ENCODE results near the gene SLC2A11.
"Not testable (repeated sequence)": the region's sequence is repeated elsewhere in the genome, so short reads cannot be mapped to it uniquely, and the experiment has no call there.

Gene SLC2A11

DNA sequence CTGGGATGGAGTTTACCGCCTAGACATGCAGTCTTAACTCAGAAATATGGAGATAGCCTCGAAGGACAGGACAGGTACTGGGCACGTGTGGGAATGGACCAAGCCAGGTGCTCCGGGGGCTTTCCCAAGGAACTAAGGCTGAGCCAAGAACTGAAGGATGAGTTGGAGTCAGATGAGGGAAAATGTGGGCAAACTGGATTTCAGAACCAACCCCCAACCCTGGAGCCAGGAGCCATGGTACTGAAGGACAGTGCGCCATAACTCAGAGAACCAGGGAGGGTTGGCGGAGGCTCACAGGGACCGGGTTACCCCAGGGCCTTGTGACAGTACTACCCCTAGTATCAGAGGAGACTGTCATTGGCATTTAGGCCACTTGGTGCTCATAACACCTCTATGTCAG, 34.1 kb downstream of the SLC2A11 start:
- DNase-seq (ENCODE audit: low read depth) = no peak

DNA sequence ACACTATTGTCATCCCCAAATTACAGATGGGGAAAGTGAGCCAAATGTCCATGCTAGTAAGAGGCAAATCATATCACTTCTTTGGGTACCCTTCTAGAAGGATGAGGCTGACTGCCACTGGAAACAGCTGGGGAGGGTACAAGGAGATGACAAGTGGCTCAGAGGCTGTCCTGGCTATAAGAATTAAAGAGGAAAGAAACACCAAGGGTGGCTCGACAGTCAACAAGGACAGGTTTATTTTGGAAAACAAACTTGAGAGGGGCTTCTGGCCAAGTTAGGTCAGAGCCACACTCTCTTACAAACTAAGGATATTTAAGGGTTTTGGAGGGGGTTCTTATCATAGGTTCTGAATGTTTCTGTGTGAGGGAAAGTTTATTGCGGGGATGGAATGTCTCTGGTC, 34.5 kb downstream of the SLC2A11 start:
- DNase-seq (ENCODE audit: low read depth) = no peak

DNA sequence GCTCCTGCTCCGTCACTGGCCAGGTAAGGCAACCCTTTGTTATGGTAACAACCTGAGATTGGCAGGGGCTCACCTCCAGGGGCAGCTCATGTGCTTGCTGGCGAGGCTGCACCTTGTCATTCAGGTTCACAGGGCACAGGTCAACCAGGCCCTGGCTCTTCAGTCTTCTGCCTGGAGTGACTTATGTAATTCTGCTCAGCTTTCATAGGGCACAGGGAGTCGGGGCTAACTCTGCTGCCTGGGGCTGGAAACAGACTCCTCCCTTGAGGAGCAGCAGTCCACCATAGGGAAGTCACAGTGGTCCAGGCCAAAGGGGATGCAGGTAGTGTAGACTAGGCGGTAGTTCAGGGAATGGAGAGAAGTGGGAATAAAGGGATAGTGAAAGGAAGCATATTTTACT, 35.0 kb downstream of the SLC2A11 start:
- no peak for DNase-seq (ENCODE audit: low read depth)

DNA sequence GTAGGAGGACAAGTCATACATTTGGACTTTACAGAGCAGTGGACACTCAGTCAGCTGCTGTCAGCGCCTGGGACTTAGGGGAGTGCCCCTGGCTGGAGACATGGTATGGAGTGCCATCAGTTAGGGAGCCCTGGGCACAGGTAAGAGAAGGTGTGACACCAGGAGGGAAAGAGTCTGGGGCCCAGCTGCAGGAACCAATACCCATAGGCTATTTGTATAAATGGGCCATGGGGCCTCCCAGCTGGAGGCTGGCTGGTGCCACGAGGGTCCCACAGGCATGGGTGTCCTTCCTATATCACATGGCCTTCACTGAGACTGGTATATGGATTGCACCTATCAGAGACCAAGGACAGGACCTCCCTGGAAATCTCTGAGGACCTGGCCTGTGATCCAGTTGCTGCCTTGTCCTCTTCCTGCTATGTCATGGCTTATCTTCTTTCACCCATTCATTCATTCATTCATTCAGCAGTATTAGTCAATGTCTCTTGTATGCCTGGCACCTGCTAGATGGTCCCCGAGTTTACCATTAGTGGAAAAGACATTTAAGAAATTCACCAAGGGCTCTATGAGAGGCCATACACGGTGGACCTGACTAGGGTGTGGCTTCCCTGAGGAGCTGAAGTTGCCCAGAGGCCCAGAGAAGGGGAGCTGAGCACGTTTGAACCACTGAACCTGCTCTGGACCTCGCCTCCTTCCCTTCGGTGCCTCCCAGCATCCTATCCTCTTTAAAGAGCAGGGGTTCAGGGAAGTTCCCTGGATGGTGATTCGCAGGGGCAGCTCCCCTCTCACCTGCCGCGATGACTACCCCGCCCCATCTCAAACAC, 35.7 kb downstream of the SLC2A11 start:
- no peak for DNase-seq (ENCODE audit: low read depth)

DNA sequence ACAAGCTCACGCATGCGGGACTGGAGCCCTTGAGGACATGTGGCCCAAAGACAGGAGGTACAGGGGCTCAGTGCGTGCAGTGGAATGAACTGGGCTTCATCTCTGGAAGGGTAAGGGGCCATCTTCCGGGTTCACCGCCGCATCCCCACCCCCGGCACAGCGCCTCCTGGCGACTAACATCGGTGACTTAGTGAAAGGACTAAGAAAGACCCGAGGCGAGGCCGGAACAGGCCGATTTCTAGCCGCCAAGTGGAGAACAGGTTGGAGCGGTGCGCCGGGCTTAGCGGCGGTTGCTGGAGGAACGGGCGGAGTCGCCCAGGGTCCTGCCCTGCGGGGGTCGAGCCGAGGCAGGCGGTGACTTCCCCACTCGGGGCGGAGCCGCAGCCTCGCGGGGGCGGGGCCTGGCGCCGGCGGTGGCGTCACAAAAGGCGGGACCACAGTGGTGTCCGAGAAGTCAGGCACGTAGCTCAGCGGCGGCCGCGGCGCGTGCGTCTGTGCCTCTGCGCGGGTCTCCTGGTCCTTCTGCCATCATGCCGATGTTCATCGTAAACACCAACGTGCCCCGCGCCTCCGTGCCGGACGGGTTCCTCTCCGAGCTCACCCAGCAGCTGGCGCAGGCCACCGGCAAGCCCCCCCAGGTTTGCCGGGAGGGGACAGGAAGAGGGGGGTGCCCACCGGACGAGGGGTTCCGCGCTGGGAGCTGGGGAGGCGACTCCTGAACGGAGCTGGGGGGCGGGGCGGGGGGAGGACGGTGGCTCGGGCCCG, 36.5 kb downstream of the SLC2A11 start, which contains the start of gene MIF:
TSS of gene MIF (plus strand) at position 439 of the 765 bp plus-strand sequence. CDS start at position 531, 92 bp downstream.
- peak; percentile 86 for DNase-seq (ENCODE audit: low read depth)

DNA sequence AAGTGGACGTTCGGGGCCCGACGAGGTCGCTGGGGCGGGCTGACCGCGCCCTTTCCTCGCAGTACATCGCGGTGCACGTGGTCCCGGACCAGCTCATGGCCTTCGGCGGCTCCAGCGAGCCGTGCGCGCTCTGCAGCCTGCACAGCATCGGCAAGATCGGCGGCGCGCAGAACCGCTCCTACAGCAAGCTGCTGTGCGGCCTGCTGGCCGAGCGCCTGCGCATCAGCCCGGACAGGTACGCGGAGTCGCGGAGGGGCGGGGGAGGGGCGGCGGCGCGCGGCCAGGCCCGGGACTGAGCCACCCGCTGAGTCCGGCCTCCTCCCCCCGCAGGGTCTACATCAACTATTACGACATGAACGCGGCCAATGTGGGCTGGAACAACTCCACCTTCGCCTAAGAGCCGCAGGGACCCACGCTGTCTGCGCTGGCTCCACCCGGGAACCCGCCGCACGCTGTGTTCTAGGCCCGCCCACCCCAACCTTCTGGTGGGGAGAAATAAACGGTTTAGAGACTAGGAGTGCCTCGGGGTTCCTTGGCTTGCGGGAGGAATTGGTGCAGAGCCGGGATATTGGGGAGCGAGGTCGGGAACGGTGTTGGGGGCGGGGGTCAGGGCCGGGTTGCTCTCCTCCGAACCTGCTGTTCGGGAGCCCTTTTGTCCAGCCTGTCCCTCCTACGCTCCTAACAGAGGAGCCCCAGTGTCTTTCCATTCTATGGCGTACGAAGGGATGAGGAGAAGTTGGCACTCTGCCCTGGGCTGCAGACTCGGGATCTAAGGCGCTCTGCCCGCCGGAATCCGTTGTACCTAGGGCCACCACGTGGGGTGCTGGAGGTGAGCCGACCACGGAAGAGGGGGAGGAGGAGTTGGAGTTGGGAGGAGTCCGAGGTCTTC, 37.3 kb downstream of the SLC2A11 start:
- peak; percentile 32 for DNase-seq (ENCODE audit: low read depth)

DNA sequence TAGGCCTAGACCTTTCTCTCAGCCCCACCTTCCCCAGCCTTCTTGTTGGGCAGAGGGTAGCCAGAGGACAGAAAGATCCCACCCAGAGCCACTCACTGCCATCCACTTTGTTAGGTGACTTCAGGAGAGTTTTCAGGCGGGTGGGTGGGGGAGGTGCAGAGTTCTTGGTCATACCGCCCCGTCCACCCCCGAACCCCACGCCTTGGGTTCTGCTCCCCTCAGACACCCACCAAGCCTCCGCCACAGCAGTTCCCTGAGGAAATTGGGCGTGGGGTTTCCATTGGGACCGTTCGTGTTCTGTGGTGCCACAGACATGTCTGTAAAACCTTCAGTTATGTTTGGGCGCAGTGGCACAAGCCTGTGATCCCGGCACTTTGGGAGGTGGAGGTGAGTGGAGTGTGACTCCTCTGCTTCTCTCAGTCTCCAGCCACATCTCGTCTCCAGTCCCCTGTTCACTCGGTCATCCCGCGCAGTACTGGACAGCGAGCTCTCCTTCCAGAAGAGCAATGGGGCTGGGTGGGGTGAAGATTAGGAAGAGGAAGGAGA, 38.0 kb downstream of the SLC2A11 start:
- no peak for DNase-seq (ENCODE audit: low read depth)

DNA sequence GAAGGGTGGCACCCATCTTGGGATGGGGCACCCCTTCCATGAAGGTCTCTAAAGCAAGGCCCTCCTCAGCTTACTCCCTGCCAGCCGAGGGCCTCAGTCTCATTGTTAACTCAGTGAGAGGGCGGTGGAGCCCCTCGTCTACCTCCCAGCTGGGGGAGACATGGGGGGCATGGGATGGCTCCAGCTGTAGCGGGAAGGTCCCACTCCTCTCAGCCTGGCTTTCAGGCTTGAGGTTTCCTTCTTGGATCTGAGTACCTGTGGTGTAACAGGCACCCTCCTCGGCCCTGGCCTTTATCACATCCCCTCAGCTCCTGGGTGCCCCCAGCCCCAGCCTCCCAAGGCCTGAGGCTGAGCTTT, 38.5 kb downstream of the SLC2A11 start:
- no peak for DNase-seq (ENCODE audit: low read depth)

DNA sequence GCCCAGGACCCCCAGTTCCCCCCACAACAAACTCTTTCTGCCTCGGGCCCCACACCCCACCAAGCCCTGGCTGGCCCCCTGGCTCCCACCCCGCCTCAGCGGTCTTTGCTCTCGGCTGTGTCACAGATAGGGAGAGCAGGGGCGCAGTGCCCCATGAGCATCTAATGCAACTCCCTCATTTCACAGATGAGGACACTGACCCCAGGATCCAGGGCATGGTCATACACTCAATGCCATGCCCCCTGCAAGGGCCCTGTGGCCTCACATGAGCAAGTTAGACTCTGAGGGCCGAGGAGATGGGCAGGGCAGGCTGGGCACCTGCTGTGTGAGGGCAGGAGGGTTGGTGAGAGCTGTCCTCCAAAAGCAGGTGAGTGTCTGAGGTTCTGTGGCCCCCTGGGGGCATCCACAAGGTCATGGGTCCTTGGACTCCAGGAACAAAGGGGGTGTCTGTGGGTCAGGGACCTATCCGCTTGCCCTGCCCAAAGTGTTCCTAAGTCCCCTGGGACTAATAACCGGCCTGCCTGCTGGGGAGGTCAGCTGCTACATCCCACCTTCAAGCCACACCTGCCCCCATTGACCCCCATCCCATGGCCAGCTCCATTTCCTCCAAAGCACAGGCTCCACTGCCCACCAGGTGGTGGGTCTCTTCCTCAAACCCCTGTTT, 39.0 kb downstream of the SLC2A11 start:
- no peak for DNase-seq (ENCODE audit: low read depth)

DNA sequence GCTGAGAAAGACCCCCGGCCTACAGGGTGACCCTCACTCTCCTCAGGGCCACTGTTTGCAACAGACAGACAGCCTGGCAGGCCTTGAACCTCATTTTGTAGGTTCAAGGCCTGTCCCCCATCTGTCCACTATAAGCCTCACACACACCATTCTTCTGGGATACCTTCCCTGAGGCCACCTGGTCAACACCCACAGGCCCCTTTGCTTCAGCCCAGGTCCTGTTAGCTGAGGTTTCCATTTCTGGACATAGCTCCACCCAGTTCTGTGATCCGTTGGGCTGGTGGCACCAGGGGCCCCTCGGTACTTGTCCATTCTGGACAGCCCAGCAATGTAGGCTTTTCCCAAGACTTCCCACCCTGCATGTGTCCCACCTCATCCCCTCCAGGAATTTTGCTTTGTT, 39.6 kb downstream of the SLC2A11 start:
- no peak for DNase-seq (ENCODE audit: low read depth)

DNA sequence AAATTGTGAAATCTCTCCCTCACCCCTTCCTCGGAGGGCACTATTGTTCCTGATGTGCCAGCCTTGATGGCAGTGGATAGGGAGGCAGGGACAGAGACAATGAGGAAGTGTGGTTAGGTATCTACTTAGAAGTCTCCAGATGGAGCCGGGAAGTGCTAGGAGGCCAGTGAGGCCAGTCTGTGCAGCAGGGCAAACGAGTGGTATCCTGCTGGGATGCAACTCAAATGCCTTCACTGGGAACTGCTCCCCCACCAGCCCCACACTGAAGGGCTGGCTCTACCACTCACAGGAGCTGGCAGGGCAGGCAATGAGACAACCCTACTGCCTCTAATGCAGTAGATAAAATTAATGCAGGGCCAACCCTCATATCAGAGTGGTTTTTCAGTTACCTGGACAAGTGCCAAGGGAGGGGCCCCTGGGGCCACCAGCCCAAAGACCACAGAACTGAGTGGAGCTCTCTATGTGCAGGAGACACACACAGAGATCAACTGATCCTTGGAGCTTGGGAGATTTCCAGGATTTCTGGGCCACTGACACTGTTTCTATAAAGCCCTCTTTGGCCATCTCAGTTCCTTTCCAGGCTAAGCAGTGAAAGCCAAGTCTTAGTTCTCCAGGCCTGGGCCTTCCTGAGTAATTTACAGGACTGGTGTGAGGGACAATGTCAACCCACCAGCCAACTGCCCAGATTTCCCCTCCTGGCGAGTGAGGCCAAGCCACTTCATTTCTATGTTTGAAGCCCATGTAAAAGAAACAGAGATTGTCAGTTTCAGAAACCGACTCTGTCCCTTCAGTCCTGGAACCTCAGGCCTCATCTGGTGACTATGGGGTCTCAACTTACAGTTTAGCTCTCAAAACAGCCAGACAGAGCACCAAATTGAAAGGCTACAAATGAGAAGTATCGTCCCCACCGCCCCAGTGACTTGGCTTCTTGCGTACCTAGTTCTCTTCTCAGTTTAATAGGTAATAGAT, 40.6 kb downstream of the SLC2A11 start:
- no peak for DNase-seq (ENCODE audit: low read depth)

DNA sequence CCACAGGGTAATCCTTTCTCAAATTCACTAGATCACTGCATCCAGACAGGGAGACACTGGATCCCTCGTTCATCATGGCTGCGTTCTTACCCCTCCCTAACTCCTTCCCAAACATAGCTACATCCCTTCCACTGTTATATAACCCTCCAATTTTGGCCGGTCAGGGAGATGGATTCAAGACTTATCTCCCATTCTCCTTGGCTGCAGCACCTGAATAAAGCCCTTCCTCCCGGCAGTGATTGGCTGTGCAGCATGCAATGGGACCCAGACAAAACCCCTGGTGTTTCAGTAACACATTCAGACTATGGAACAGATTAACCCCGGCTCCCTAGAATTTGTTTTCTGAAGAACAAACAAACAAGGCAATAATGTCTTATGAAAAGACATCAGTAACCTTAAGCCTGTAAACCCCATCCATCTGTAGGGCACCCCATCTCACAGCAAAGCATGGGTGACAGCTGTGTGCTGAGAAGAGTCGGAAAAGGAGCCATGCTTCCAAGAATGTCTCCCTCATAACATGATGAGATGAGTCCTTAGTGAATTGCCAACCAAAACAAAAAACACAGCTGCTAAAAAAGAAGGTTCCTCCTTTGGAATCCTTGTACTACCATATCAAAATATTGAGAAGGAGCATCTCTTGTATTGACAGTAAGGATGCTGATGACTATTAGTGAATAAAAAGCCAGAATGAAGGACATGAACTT, 41.5 kb downstream of the SLC2A11 start:
- DNase-seq (ENCODE audit: low read depth) = no peak

DNA sequence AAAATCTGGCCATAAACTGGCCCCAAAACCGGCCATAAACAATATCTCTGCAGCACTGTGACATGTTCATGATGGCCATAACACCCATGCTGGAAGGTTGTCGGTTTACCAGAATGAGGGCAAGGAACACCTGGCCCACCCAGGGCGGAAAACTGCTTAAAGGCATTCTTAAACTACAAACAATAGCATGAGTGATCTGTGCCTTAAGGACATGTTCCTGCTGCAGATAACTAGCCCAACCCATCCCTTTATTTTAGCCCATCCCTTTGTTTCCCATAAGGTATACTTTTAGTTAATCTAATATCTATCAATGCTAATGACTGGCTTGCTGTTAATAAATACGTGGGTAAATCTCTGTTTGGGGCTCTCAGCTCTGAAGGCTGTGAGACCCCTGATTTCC, 42.6 kb downstream of the SLC2A11 start:
- DNase-seq (ENCODE audit: low read depth) = not testable (repeated sequence)

DNA sequence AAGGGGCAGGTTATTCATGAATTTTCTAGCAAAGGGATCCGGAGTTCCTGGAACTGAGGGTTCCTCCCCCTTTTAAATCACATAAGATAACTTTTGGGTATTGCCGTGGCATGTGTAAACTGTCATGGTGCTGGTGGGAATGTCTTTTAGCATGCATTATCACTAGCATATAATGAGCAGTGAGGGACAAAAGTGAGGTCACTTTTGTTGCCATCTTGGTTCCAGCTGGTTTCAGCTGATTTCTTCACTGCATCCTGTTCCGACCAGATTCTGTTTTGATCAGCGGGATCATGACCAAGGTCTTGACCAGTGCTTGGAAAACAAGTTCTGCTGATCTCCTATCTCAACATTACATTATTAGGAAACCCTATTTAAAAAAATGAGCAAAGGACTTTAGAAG, 43.9 kb downstream of the SLC2A11 start:
- DNase-seq (ENCODE audit: low read depth) = no peak

DNA sequence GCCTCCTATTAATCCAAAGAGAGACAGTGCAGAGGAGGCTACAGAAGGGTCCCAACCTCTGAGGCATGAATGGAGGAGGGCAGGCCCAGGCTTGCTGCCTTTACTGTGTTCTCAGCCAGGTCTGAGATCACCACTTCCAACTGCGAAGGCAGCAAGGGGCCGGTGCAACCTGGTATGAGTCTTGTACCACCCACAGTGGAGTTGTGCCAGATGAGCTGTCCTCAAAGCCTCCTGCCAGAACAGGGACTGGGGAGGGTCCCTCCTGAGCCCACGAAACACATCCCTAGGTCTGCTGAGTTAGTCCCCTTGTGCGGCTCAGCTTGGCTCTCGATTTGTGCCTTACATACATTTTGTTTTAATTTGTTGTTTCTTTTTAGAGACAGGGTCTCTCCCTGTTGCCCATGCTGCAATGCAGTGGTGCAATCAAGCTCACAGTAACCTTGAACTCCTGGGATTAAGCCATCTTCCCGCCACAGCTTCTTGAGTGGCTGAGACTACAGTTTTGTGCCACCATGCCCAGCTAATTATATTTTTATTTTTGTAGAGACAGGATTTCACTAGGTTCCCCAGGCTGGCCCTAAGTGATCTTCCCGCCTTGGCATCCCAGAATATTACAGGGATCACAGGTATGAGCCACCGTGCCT, 45.8 kb downstream of the SLC2A11 start:
- DNase-seq (ENCODE audit: low read depth) = no peak

DNA sequence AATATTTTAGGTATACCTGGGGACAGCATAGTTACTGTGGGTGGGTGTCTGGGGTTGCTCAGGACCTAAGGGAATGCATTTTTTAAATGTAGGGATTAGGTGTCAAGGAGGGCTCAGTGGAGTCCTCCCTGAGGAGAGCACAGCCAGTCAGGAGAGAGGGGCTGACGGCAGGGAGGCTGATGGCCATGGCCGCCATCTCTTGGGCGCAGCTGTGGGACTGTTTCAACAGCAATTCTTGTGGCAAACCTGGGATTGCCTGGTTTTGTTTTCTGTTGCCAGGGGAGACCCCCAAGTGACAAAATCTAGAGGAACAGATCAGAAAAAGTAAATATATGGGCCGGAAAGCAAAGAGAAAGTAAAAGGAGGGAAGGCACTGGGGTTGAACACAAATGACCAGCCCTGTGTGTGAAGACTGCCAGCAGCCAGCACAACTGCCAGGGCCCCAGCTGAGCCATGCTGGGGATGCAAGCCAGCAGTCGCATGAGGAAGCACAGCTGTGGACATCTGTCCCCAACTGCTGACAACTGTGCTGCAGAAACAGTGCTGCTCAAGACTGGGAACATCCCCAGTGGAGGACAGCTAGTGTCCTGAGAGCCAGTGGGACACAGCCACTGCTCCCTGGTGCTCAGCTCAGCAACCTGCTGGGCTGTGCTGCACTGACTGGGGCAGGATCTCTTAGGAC, 47.0 kb downstream of the SLC2A11 start:
- DNase-seq (ENCODE audit: low read depth) = no peak

DNA sequence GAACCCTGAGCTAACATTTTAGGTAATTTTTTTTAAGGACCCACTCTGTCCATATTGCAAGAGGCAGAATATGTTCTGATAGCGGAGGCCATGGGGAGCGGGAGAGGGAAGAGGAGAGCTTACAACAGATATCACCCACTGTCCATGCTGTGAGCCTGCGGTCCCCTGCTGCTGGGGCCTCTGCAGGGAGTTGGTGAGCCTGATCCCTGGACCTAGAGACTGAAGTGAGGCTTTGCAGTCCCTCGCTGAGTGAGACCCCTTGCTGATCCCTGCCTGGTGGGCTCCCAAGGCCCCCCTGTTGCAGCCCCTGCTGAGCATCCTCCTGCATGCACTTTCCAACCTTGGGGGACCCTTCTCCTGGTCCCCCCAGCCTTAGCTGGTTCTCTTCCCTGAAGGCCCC, 49.0 kb downstream of the SLC2A11 start:
- DNase-seq (ENCODE audit: low read depth) = no peak

DNA sequence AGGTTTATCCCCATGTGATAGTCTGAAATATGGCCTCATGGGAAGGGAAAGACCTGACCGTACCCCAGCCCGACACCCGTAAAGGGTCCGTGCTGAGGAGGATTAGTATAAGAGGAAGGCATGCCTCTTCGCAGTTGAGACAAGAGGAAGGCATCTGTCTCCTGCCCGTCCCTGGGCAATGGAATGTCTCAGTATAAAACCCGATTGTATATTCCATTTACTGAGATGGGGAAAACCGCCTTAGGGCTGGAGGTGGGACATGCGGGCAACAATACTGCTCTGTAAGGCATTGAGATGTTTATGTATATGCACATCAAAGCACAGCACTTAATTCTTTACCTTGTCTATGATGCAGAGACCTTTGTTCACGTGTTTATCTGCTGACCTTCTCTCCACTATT, 49.7 kb downstream of the SLC2A11 start:
- not testable (repeated sequence) for DNase-seq (ENCODE audit: low read depth)

Data from T-helper 22 cell (primary cell).